HG03045 (cell line): ENCODE data around the gene NMD3.
"Not testable (repeated sequence)": the region's sequence is repeated elsewhere in the genome, so short reads cannot be mapped to it uniquely, and the experiment has no call there.

Experiments
- ATAC-seq: cut with Tn5 transposase; IDR thresholded peaks from one replicate; pipeline ENCODE4 v1.9.1; 2021; ENCODE audit warnings: mild to moderate bottlenecking, moderate library complexity; ENCODE audit not compliant: unreplicated experiment

NMD3 gene

GRCh38 chr3:161220850-161221753 lies at the start of gene NMD3:
TSS of gene NMD3 (plus strand) at chr3:161221311. CDS start at chr3:161222014, 703 bp downstream.
- peak; percentile 99 for ATAC-seq

- ATAC-seq: no peak
Measured at GRCh38 chr3:161171639-161172552, 49.2 kb upstream of the NMD3 start.

- no peak for ATAC-seq
Measured at GRCh38 chr3:161175506-161175905, 45.6 kb upstream of the NMD3 start.

GRCh38 chr3:161177991-161178390 lies 43.1 kb upstream of the NMD3 start:
- no peak for ATAC-seq

- not testable (repeated sequence) for ATAC-seq
Measured at GRCh38 chr3:161181371-161181770, 39.7 kb upstream of the NMD3 start.

GRCh38 chr3:161187046-161187445 lies 34.1 kb upstream of the NMD3 start:
- no peak for ATAC-seq

GRCh38 chr3:161197855-161198850 lies 23.0 kb upstream of the NMD3 start:
- no peak for ATAC-seq

- no peak for ATAC-seq
Measured at GRCh38 chr3:161199926-161200325, 21.2 kb upstream of the NMD3 start.

- peak; percentile 47 for ATAC-seq
Measured at GRCh38 chr3:161203485-161204098, 17.5 kb upstream of the NMD3 start.

- ATAC-seq: no peak
Measured at GRCh38 chr3:161208931-161209330, 12.2 kb upstream of the NMD3 start.

- no peak for ATAC-seq
Measured at GRCh38 chr3:161212171-161212771, 8.8 kb upstream of the NMD3 start.

GRCh38 chr3:161212906-161213305 lies 8.2 kb upstream of the NMD3 start:
- ATAC-seq: no peak

GRCh38 chr3:161213644-161214043 lies 7.5 kb upstream of the NMD3 start:
- ATAC-seq: no peak

- no peak for ATAC-seq
Measured at GRCh38 chr3:161215185-161215584, 5.9 kb upstream of the NMD3 start.

GRCh38 chr3:161217496-161217895 lies 3.6 kb upstream of the NMD3 start:
- ATAC-seq: no peak

GRCh38 chr3:161219495-161219894 lies 1.6 kb upstream of the NMD3 start:
- no peak for ATAC-seq

- ATAC-seq: no peak
Measured at GRCh38 chr3:161221806-161222600, 892 bp downstream of the NMD3 start.

- no peak for ATAC-seq
Measured at GRCh38 chr3:161222662-161223061, 1.6 kb downstream of the NMD3 start.

- no peak for ATAC-seq
Measured at GRCh38 chr3:161224786-161225185, 3.7 kb downstream of the NMD3 start.
